Measurements from ENCODE around the gene NINJ1.

NINJ1 gene

DNA sequence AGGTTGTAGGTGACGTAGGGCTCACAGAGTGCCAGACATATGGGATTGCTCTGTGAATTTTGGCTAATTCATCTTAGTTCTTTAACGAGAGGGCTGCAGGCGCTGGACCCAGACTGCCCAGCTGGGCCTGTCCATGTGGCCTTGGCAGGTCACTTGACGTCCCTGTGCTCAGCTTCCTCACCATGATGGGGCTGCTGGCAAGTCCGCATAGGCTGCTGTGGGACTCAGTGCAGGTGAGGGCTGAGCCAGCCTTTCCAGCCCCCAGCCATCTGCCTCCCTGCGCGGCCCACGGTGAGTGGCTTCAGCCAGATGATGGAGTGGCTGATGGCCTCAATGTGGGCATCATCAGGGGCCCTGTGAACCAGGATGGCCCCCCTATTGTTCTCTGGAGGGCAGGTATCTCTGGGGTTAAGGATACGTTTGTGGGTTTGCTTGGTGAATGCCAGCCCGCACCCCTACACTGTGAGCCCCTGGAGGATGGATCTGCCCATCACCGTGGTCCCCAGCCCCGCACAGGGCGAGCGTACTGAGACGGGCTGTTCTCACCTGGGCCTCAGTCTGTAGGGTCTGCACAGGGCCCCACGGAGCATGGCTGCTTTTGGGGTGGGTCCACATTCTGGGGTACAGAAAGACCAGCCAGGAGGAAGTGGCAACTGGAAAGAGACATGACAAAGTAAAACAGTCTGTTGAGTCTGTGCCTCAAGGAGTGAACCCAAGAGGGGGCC is 34.3 kb downstream of the NINJ1 start:
- DNase-seq (ENCODE audit: low read depth): no peak

DNA sequence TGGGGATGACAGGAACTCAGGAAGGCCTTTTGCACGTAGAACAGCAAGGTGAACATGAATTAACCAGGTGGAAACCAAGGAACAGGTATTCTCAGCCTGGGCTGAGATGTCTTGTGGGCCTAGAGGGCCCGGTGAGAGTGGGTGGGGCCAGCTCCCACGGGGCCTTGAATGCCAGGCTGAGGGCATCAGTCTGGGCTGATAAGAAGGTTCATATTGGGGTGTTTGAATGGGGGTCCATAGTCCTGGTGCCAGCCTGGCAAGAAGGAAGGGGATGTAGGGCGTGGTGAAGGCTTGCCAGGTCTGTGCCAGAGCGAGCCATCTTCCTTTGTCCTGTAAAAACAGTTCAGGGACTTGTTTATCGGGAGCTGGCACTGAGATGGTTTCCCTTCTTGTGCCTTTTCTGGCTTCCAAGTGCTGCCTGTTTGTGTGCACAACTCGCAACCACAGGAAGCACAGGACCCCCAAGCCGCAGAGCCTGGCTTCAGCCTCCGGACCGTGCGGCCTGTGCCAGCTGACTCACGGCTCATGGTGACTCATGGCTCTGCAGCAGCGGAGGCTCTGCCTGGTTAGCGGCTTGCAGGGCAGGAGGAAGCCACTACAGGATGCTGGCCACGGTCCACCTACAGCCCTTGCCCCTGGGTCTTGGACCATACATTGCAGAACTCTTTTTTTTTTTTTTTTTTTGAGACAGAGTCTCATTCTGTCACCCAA is 35.7 kb downstream of the NINJ1 start:
- no peak for DNase-seq (ENCODE audit: low read depth)

DNA sequence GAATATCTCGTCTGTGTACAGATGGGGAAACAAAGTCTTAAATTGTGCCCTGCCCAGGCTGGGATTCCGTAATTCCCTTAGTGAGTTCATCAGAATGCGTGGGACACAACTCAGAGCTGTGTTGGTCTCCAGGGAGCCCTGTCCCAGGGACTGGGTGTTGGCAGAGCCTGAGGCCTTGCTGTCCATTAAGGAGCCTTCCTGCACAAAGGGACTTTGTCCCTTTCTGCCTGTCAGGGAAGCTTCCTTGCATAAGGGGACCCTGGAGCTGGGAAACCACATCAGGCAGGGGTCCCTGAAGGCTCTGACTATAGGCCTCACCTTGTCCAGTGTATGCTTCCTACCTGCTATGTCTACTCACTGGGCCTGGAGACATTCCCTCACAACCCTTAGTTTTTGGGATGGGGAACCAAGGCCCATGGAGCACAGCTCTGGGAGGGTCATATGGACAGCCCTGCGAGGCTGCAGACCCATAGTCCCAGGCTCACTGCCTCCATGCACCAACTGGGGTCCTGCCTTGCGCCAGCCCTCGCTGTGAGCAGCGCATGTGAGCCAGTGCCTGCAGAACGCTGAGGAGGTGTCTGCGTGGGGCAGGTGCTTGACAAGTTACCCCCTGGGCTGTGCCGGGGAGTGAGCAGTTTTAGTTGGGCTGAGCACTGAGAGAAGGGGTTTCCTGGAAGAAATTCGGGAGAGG is 36.4 kb downstream of the NINJ1 start:
- DNase-seq (ENCODE audit: low read depth): no peak

DNA sequence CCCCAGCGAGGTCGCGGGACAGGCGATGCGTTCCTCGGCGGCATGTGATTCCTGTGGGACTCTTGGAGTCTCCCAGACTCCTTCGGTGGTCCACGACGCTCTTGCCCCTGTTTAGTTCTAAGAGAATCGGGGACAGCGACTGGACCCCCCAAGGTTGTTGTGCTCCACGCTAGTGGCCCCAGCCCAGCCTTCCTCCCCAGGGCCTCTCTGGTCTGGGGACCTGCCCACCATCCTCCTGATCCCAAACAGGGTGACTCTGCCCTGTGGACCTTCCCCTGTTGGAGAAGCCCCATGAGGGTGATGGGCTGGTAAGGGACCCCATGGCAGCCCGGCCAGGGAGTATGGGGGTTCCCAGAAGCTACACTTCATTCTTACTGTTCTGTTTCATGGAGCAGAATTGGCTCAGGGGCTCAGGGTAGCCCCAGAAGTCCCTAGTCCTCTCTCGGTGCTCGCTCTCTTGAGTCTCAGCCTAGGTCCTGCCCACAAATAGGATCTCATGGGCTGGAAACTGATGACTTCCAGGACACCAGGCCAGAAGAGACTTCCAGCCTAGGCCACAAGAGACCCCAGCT is 37.2 kb downstream of the NINJ1 start:
- DNase-seq (ENCODE audit: low read depth): no peak

DNA sequence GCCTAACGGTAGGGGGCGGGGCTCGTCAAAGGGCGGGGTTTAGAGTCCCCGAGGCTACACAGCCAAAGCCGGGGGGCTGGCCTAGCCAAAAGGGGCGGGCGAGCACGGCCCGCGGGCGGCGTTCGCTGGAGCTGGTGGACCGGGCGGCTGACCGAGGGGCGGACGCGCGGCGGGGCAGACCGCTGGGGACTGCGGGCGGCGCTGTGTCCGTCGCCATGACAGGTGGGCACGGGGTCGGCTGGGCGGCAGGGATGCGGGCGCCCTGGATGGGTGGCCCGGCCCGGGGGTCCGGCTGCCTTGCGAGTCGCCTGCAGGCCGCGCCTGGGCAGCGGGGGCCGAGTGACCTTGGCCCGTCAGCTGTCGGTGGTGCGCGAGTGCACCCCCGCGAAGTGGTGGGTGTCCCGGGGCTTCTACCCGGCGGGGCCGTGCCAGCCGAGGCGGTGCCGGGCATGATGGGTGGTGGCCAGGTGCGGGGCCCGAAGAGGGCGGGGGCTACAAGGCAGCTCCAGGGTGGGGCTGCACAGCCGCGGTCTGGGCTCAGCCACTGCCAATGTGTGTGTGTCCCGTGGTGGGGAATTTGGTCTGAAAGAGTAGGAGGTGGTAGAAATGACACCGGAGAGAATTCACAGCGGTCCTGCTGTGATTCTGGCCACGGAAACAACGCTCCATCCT is 37.8 kb downstream of the NINJ1 start, which contains the start of gene CARD19:
TSS of gene CARD19 (plus strand) at position 87 of the 672 bp plus-strand sequence. CDS start at position 216, 129 bp downstream.
- DNase-seq (ENCODE audit: low read depth): peak; percentile 17

DNA sequence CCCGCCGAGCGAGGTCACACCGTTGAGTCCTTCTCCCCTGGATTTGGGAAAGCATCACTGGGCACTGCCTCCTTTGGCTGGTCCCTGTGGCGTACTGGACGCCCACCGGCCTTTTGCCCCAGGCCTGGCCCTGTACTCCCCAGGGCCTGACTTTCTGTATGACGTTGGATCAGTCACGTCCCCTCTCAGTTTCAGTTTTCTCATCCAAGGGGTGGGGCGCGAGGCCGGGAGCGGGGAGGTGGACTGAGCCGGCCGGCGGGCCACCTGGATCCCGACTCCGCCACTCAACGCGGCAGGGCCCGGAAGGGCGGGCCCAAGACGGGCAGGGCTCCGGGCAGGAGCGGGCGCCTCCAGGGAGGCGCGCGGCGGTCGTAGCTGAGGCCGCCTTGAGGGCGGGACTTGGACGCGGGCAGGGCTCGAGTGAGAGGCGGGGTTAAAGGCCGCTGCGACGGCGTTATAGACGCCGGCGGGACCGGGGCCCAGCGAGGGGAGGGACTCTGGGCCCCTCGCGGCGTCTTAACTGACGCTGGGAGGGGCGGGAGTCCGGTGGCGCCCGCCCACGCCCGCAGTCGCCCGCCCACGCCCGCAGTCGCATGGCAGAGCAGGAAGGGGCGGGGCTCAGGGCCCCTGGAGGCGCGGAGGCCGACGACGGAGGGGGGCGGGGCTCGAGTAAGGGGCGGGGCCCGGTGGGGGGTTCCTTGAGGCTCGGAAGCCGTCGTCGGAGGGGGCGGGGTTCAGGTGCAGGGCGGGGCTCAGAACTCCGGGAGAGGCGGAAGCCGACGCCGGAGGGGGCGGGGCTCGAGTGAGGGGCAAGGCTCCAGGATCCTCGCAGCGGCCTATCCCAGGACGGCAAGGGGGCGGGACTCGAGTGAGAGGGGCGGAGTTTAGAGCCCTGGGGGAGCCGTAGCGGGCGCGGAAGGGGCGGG is 38.6 kb downstream of the NINJ1 start:
- peak; percentile 100 for DNase-seq (ENCODE audit: low read depth)

DNA sequence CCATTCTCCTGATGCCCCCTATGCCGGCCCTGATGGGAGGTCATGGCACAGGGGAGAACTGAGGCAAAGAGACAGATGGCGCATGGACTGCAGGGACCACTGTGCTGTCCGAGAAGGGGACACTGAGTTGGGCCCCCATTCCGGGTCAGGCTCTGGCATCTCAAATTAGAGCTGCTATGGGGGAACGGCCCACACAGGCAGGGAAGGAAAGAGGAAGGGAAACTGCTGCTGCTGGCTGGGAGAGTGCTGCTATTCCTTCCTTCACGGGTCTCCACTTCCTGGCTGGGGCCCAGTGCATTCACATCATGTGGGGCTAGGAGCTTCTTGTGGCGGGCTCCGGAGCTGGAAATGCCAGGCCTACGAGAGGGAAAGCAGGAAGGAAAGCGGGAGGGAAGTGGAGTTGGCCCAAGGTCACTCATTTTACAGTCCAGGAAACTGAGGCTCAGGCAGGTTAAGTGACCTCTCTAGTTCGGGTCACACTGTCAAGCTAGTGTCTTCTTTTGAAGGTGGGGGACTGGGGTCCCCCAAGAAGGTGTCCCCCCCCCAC is 39.3 kb downstream of the NINJ1 start:
- DNase-seq (ENCODE audit: low read depth): no peak

DNA sequence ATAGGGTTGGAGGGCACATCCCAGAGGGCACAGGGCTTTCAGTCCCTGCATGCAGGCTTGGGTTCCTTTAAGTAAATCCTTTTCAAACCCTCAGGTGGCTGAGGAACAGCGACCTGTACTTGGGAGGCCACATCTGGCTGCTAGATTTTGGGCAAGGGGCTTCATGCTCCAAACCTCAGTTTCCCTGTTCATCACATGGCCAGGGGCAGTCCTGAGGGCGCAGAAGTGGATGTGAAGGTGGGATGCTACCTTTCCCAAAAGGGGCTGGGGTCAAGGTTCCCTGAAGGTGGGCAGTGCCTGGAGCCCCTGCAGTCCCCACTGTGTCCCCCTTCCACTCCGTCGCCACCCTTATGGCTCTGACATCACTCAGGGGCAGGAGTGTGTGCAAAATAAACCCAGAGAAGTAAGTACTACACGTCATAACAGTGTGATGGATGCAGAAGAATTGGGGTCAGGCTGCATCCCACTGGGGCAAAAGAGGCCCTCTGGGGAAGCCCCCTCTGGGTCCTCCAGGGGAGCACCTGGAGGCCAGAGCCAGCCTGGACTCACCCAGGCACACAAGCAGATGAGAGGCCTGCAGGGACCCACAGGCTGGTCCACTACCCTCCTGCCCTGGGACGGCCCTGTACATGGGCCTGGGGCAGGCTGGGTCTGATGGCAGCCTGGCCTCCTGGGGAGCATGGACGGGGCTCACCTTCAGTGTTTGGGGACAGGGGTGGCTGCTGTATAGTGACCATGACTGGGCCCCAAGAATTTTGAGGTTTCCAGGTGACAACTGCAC is 40.0 kb downstream of the NINJ1 start:
- no peak for DNase-seq (ENCODE audit: low read depth)

DNA sequence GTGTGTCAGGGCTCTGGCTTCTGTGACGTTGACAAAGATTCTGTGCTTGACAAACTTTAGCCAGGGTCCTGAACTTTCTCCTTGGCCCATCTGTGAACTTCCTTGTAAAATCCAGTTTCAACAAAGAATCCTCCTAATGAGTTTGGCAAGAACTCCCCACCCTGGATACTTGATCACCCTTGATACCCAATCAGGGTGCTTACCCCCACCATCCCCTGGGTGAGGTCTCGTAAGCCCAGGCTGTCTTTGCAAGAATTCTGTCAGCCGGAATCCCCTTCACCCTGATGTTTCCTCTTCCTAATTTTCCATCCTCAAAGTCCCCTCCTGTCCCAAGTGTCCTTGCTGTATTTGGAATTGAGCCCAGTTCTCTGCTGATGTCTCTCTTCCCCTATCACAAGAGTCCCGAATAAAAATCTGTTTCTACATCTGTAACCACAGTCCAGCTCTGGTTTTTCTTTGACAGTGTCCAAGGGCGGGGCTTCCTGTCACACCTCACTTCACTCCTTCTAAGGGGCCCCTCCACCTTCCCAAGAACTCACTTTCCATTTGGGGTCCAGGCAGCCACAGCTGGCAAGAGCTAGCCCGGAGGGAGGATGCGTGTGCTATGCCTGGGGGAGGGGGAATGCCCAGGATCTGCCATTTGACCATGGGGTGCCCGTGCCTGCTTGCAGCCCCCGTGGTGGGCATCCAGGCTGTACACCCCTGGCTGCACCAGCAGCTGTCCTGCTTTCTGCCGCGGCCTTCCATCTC is 40.7 kb downstream of the NINJ1 start:
- DNase-seq (ENCODE audit: low read depth): no peak

DNA sequence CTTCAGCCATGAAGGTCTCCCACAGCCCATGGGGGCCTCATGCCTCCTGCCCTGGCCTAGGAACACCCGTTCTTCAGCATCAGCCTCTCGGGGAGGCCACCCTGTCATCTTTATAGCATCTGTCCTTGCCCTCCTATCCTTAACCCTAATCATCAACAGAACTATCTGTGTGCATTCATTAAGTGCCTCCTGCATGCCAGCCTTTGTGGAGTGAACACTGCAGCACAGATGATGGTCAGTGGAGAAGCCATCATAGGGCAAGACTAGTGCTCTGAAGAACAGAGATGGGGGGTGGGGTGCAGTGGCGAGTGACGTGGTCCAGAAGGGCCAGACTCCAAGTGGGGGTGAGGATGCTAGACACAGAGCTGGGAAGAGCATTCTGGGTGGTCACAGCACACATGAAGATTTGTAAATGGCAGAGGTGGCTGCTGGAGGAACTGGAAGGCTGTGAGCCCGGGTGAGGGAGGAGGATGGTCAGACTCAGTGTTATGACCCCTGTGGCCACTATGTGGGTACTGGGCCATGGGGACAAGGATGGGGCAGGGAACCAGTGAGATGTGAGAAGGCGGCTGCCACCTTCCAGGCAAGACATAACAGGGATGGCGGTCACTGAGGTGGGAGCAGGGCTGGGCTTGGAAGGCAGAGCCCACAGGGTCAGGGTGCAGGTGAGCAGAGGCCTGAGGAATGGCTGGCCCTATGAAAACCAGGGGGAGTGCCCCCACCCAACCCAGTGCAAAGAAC is 41.6 kb downstream of the NINJ1 start:
- DNase-seq (ENCODE audit: low read depth): no peak

DNA sequence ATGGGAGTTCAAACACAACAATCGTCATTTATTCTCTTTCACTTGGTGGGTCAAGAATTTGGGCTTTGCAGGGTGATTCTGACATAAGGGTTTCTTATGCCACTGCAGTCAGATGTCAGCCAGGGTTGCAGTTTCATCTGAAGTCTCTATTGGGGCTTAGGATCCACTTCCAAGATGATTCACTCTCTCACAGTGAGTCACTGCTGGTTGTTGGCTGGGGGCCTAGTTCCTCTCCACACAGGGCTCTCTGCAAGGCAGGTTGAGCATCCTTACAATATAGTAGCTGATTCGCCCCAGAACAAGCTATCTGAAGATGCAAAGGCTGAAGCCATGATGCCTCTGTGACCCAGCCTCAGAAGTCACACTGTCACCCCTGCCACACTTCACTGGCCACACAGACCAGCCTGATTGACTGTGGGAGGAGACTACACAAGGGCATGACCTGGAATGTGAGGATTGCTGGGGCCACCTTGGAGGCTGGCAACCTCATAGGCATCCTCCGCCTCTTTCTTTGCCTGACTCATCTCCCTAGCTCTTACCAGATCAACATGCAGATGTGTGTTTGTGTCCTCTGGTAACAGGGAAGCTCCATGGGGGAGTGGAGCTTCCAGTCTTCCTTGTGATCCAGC is 42.5 kb downstream of the NINJ1 start:
- peak; percentile 35 for DNase-seq (ENCODE audit: low read depth)

DNA sequence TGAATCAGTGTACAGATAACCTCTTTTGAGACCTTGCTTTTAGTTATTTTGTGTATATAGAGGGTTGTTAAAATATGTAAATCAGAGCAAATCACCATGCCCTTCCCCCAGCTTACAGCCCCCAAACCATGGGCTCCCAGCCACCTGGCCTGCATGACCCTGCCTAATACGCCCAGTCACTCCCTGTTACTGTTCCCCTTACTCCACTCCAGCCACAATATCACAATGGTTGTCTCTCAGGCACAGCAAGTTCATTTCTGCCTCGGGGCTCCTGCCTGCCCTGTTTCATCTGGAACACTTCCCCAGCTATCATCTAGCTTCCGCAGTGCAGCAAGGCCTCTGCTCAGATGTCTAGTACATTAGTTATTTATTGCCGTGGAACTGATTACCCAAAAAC is 43.0 kb downstream of the NINJ1 start:
- DNase-seq (ENCODE audit: low read depth): no peak

DNA sequence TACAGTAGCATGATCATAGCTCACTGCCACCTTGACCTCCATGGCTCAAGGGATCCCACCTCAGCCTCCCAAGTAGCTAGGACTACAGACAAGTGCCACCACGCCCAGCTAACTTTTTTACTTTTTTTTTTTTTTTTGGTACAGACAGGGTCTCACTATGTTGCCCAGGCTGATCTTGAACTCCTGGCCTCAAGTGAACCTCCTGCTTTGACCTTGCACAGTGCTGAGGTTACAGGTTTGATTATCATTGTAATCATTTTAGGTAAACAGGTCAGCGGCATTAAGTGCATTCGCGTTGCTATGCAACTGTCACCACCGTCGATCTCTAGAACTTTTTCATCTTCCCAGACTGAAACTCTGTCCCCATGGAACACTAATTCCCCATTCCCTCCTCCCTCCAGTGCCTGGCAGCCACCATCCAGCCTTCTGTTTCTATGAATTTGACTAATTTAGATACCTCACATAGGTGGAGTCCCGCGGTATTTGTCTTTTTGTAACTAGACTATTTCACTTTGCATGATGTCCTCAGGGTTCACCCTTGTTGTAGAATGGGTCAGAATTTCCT is 43.9 kb downstream of the NINJ1 start:
- no peak for DNase-seq (ENCODE audit: low read depth)

DNA sequence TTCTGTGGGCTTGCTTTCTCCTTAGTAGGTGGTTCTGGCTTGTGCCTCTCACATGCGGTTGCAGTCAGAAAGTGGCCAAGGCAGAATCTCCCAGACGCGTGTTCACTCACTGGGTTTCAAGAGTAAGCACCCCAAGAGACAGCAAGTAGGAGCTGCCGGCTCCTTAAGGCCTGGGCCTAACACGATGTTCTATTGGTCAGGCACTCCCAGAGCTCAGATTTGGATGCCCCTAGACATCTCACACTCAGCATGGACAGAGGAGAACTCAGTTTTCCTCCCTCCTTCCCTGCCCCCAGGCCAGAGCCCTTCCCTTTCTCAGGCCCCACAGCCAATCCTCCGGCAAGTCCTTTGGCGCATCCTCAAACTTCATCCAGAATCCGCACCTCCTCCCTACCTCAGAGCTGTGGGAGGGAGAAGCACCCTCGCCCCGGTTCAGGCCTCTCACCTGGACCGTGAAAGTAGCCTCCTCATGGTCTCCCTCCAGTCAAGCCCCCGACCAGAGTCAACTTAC is 44.5 kb downstream of the NINJ1 start:
- no peak for DNase-seq (ENCODE audit: low read depth)

DNA sequence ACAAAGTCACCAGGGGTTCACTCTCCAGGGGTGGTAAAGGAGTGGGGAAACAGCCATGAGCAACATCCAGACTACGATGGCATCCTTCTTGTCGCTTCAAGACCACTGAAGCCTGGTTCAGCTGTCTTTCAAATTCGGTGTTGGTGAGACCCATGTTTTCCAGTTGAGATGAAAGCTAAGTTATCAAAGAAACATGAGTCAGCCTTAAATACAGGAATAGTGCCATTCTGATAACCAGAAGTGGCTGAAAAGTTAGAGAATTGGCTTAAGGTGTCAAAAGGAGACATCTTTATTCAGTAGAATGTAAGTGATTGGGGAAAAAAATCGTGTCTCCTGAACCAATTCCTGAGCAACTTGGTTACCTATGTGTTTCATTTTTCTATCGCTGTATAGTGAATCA is 45.0 kb downstream of the NINJ1 start:
- no peak for DNase-seq (ENCODE audit: low read depth)

DNA sequence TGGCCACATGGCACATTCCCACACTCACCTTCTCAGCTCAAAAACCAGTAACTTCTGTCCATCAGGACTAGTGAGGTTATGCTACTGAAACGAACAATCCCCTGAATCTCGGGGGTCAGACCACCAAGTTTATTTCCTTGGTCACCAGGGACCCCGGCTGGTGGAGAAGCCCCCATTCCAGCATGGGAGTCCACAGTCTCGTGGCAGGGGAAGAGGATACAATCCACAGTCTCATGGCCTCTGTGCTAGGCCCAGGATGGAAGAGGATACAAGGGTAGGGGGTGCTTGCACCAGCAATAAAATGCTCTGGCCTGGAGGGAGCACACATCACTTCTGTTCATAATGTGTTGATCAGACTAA is 45.4 kb downstream of the NINJ1 start:
- DNase-seq (ENCODE audit: low read depth): no peak

DNA sequence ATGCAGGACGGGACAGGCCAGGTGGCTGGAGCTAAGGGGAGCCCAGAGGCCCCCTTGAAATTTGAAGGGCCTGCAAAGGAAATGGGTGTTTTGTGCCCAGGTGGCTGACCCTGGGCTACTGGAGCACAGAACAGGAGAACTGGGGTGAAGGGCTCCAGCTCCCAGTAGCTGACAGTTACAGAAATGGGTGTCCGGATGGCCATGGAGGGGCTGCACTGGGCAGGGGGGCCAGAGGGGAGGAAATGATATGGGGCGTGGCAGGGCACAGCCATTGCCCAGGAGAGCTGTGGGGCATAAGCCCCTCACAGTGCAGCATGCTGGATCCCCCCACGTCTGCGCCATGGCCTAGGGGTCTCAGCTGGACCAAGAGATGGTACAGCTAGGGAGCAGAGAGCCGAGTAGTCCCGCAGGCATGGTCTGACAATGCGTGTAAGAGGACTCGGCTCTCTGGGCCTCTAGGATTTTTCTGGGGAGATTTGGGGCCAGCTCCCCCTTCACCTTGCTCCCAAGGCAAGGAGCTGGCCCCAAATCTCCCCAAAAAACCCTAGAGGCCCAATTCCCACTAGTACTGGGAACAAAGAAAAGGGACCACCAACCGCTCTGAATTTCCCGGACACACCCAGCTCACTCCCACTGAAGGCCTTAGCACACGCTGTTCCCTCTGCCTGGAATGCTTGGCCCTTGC is 45.9 kb downstream of the NINJ1 start:
- no peak for DNase-seq (ENCODE audit: low read depth)

All from activated T-cell treated with anti-CD3 and anti-CD28 coated beads for 1 hour (primary cell).